OCI-LY7 (cell line): Measurements from ENCODE around the gene HDAC7. TPM values are rescaled to one million over a fixed set of nuclear protein-coding genes. Genes with fewer than 3 reads are reported as not detected.

Source experiments
- BruUV-seq: library from RNA; stranded (reverse); fragments of 400-500 nt; replicated peaks from 2 replicates; lab custom pipeline; 2021; lab: Mats Ljungman, UMichigan
- CTCF ChIA-PET: fragments of 300-600 bp; sonication (Branson Sonifier 250); formaldehyde crosslinking; loops from one replicate; lab custom pipeline; 2022; ENCODE audit warnings: antibody characterized with exemption; ENCODE audit not compliant: unreplicated experiment; lab: Charles Lee
- POLR2A ChIA-PET: fragments of 300-600 bp; sonication (Branson Sonifier 250); formaldehyde crosslinking; loops from one replicate; lab custom pipeline; 2022; ENCODE audit warnings: antibody characterized with exemption; lab: Charles Lee
- DNase-seq: peaks from one replicate; pipeline ENCODE4 v3.0.0-alpha.2; 2015; ENCODE audit warnings: low spot score
- H2AFZ ChIP-seq: fragments of 200-600 bp; sonication (generic), shearing (Covaris generic); 2 replicates; pipeline ENCODE4 v1.6.1; 2014; ENCODE audit warnings: mild to moderate bottlenecking, antibody characterized with exemption, low read length, moderate library complexity
- H3K27ac ChIP-seq: fragments of 200-600 bp; sonication (generic); 2 replicates; pipeline ENCODE4 v1.5.1; 2014; ENCODE audit warnings: mixed run types, low read depth, mild to moderate bottlenecking, moderate library complexity, low read length, inconsistent platforms; ENCODE audit not compliant: poor library complexity, severe bottlenecking
- H3K36me3 ChIP-seq: fragments of 200-600 bp; sonication (generic); 2 replicates; pipeline ENCODE4 v1.6.1; 2014; ENCODE audit warnings: mild to moderate bottlenecking, antibody characterized with exemption, low read length, moderate library complexity, mixed read lengths; ENCODE audit not compliant: insufficient read depth
- H3K4me1 ChIP-seq: fragments of 200-600 bp; sonication (generic); 2 replicates; pipeline ENCODE4 v1.5.1; 2014; ENCODE audit warnings: mild to moderate bottlenecking, low read length; ENCODE audit not compliant: insufficient read depth, poor library complexity, severe bottlenecking
- H3K4me2 ChIP-seq: fragments of 200-600 bp; sonication (generic); 2 replicates; pipeline ENCODE4 v1.6.1; 2014; ENCODE audit warnings: mild to moderate bottlenecking, low read length
- H3K4me3 ChIP-seq: fragments of 200-600 bp; sonication (generic); 2 replicates; pipeline ENCODE4 v1.5.1; 2014; ENCODE audit warnings: mild to moderate bottlenecking, low read depth, low read length; ENCODE audit not compliant: poor library complexity, severe bottlenecking
- H3K79me2 ChIP-seq: fragments of 200-600 bp; sonication (generic); 2 replicates; pipeline ENCODE4 v1.6.1; 2016; ENCODE audit warnings: low read depth, mild to moderate bottlenecking, low read length, moderate library complexity, mixed read lengths; ENCODE audit not compliant: insufficient read depth
- H3K9me2 ChIP-seq: fragments of 200-600 bp; sonication (generic); 2 replicates; pipeline ENCODE4 v1.6.1; 2016; ENCODE audit warnings: mild to moderate bottlenecking, low read length, mixed read lengths; ENCODE audit not compliant: insufficient read depth
- H3K9me3 ChIP-seq: fragments of 200-600 bp; sonication (generic); 2 replicates; pipeline ENCODE4 v1.6.1; 2014; ENCODE audit warnings: mild to moderate bottlenecking, mixed run types, low read length, mixed read lengths
- H4K20me1 ChIP-seq: fragments of 200-600 bp; sonication (generic); 2 replicates; pipeline ENCODE4 v1.6.1; 2014; ENCODE audit warnings: mild to moderate bottlenecking, antibody characterized with exemption, low read length, moderate library complexity, mixed read lengths; ENCODE audit not compliant: insufficient read depth
- CTCF ChIP-seq: fragments of 200-600 bp; sonication (generic); conservative IDR thresholded peaks from 2 replicates; pipeline ENCODE4 v1.5.1; 2014; ENCODE audit warnings: mild to moderate bottlenecking, antibody characterized with exemption, low read length, moderate library complexity, mixed read lengths
- EZH2phosphoT487 ChIP-seq: fragments of 200-600 bp; sonication (generic); IDR thresholded peaks from 2 replicates; pipeline ENCODE4 v1.6.1; 2018; ENCODE audit warnings: low read depth, borderline replicate concordance, mild to moderate bottlenecking, mixed run types, antibody characterized with exemption, low read length, moderate library complexity, mixed read lengths
- intact Hi-C: fragments of 100-400 bp; cut with micrococcal nuclease; formaldehyde crosslinking; loops from one replicate; pipeline ENCODE4 v1.10.0; 2022; ENCODE audit not compliant: unreplicated experiment
- total RNA-seq, 2 experiments: library from RNA; depleted of rRNA in 1 of 2; stranded (reverse); fragments of >200 nt in 1 of 2; shearing (Covaris generic) in 1 of 2; gene quantifications; 2 replicates each; pipeline ENCODE4 v1.2.3, GENCODE V29; 2014 to 2022

Gene HDAC7
- total RNA-seq, 2 experiments from 2014 or later, result 45.9 to 131 TPM

GRCh38 chr12:47768323-47768811, 51.3 kb downstream of the HDAC7 start:
- no TSS peak for BruUV-seq
- H2AFZ ChIP-seq, result no peak overlapping the region
- CTCF ChIA-PET, result interaction anchor here (1.4 to 7.1 kb wide), 2 partner anchors 25 to 73 kb away, joined by 3 to 74 read pairs; no protein-coding TSS in a partner anchor

GRCh38 chr12:47767216-47767724, 52.4 kb downstream of the HDAC7 start:
- POLR2A ChIA-PET, result interaction anchor here (1.0 to 2.6 kb wide), 6 partner anchors 9 to 47 kb away, joined by 3 to 12 read pairs (median 8); no protein-coding TSS in a partner anchor
- CTCF ChIA-PET, result interaction anchor here (0.6 to 7.1 kb wide), 9 partner anchors 9 to 57 kb away, joined by 3 to 74 read pairs (median 6); partner anchors contain the start of gene RAPGEF3
- intact Hi-C loops, result loop anchor here (1.0 kb wide), 2 partner anchors 25 to 52 kb away; no protein-coding TSS in a partner anchor

More at GRCh38 chr12:47768323-47768811, 51.3 kb downstream of the HDAC7 start:
- no peak overlapping the region for H3K4me3 ChIP-seq
- POLR2A ChIA-PET, result interaction anchor here (2.5 to 2.7 kb wide), 3 partner anchors 11 to 28 kb away, joined by 10 to 14 read pairs (median 12); partner anchors contain the start of gene RAPGEF3
- peaks cover 22% of the 10 kb centered on the region for H3K4me1 ChIP-seq
- no peaks in the 10 kb centered on the region for H4K20me1 ChIP-seq
- no peak for DNase-seq
- no peaks in the 10 kb centered on the region for H3K9me3 ChIP-seq
- no peak overlapping the region for H3K4me2 ChIP-seq
- H3K79me2 ChIP-seq, result no peaks in the 10 kb centered on the region
- H3K9me2 ChIP-seq, result no peaks in the 10 kb centered on the region
- intact Hi-C loops, result no loop called here
- no peak for TF ChIP-seq EZH2phosphoT487
- no peak for TF ChIP-seq CTCF
- no peak overlapping the region for H3K27ac ChIP-seq
- H3K36me3 ChIP-seq, result no peaks in the 10 kb centered on the region

More at GRCh38 chr12:47767216-47767724, 52.4 kb downstream of the HDAC7 start:
- Histone ChIP-seq H3K4me2 (no peak overlapping the region), H3K9me2 (no peaks in the 10 kb centered on the region), H3K79me2 (no peaks in the 10 kb centered on the region), H3K36me3 (no peaks in the 10 kb centered on the region), H3K4me1 (peaks cover 19% of the 10 kb centered on the region), H3K9me3 (no peaks in the 10 kb centered on the region), H2AFZ (no peak overlapping the region), H3K4me3 (no peak overlapping the region), H3K27ac (no peak overlapping the region), H4K20me1 (no peaks in the 10 kb centered on the region)
- TF ChIP-seq CTCF (peak; percentile 86), EZH2phosphoT487 (no peak)
- DNase-seq, result peak; percentile 78
- BruUV-seq, result no TSS peak
